ENCODE measurements around the gene RNF10.

DNA sequence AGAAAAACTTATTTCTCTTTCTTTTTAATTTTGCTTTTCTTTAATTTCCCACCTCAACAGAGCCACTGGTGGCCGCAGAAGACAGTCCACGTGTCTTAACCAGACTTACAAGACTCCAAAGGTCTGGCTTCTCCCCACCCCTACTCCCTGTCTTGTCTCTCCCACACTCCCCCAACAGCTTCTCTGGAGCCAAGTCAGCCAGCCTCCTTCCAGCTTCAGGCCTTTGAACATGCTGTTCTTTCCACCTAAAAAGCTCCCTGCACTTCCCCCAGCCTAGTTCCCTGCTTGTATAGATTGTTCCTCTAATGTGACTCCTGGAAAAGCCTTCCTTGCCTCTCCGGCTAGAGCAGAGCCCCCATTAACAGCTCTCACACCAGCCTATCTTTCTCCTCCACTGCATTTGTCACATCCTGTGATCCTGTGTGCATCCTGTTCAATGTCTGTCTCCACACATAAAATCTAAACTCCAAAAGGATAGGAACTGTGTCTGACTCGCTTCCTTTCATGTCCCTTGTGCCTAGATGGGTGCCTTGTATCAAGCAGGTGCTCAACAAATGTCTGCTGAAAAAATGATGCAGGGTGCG lies 46.0 kb upstream of the RNF10 start:
- TF ChIP-seq POLR2AphosphoS5 (IDR thresholded peaks at IDR 0.05) (no peak), POLR2A (IDR thresholded peaks at IDR 0.05) (no peak)
- TF ChIP-seq, protein P1, sequence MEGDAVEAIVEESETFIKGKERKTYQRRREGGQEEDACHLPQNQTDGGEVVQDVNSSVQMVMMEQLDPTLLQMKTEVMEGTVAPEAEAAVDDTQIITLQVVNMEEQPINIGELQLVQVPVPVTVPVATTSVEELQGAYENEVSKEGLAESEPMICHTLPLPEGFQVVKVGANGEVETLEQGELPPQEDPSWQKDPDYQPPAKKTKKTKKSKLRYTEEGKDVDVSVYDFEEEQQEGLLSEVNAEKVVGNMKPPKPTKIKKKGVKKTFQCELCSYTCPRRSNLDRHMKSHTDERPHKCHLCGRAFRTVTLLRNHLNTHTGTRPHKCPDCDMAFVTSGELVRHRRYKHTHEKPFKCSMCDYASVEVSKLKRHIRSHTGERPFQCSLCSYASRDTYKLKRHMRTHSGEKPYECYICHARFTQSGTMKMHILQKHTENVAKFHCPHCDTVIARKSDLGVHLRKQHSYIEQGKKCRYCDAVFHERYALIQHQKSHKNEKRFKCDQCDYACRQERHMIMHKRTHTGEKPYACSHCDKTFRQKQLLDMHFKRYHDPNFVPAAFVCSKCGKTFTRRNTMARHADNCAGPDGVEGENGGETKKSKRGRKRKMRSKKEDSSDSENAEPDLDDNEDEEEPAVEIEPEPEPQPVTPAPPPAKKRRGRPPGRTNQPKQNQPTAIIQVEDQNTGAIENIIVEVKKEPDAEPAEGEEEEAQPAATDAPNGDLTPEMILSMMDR (IDR thresholded peaks at IDR 0.05 in 8 of 11, conservative IDR thresholded peaks at IDR 0.05 in 3 of 11) = no peak
